HepG2 (cell line): Measurements from ENCODE around the gene ZNF865. TPM values are rescaled to one million over a fixed set of nuclear protein-coding genes. Genes with fewer than 3 reads are reported as not detected.
A peak's percentile ranks its signal among the peaks of the same experiment; 100 is the strongest.

Experiments used
- ATRX ChIP-seq: sonication (generic); formaldehyde crosslinking; IDR thresholded peaks from 2 replicates; pipeline ENCODE4 v1.4.0; 2020; ENCODE audit warnings: missing genetic modification reagents, borderline replicate concordance
- BCL6 ChIP-seq: IDR thresholded peaks from 2 replicates; pipeline ENCODE4 v1.6.1; 2016; ENCODE audit warnings: missing genetic modification reagents, missing compliant biosample characterization
- CENPT ChIP-seq: sonication (generic); formaldehyde crosslinking; IDR thresholded peaks from 2 replicates; pipeline ENCODE4 v1.8.0; 2022; ENCODE audit warnings: low read depth, mild to moderate bottlenecking, moderate library complexity, missing genetic modification reagents
- DNMT1 ChIP-seq: sonication (generic); formaldehyde crosslinking; IDR thresholded peaks from 2 replicates; pipeline ENCODE4 v1.5.1; 2020; ENCODE audit warnings: mild to moderate bottlenecking, missing genetic modification reagents
- FOXP4 ChIP-seq: sonication (generic); formaldehyde crosslinking; IDR thresholded peaks from 2 replicates; pipeline ENCODE4 v1.4.0; 2020; ENCODE audit warnings: missing genetic modification reagents
- HNF1B ChIP-seq: sonication (generic); formaldehyde crosslinking; IDR thresholded peaks from 2 replicates; pipeline ENCODE4 v1.5.1; 2020; ENCODE audit warnings: mild to moderate bottlenecking, moderate library complexity, missing genetic modification reagents
- MED13 ChIP-seq: sonication (generic); formaldehyde crosslinking; IDR thresholded peaks from 2 replicates; pipeline ENCODE4 v1.5.0; 2020; ENCODE audit warnings: missing genetic modification reagents
- NFIC ChIP-seq: IDR thresholded peaks from 2 replicates; pipeline ENCODE4 v1.6.1; 2012; ENCODE audit warnings: mild to moderate bottlenecking, low read length, inconsistent platforms
- RBAK ChIP-seq: sonication (generic); formaldehyde crosslinking; IDR thresholded peaks from 2 replicates; pipeline ENCODE4 v1.5.1; 2020; ENCODE audit warnings: mild to moderate bottlenecking, missing genetic modification reagents
- SOX6 ChIP-seq, 2 experiments: fragments of 450-650 bp in 1 of 2; sonication (generic) in 1 of 2; formaldehyde crosslinking in 1 of 2; IDR thresholded peaks; 2 replicates each; pipeline versions ENCODE4 v1.4.0 to v1.6.1; 2017 to 2020; ENCODE audit warnings: antibody characterized with exemption in 1 of 2, mild to moderate bottlenecking in 1 of 2, missing genetic modification reagents in 1 of 2
- SP4 ChIP-seq: sonication (generic); formaldehyde crosslinking; IDR thresholded peaks from 2 replicates; pipeline ENCODE4 v1.8.1; 2023; ENCODE audit warnings: mild to moderate bottlenecking, missing genetic modification reagents
- TFE3 ChIP-seq: IDR thresholded peaks from 2 replicates; pipeline ENCODE4 v1.6.1; 2016
- ZBTB49 ChIP-seq: sonication (generic); formaldehyde crosslinking; IDR thresholded peaks from 2 replicates; pipeline ENCODE4 v1.4.0; 2020; ENCODE audit warnings: missing genetic modification reagents, borderline replicate concordance
- ZFP62 ChIP-seq: sonication (generic); formaldehyde crosslinking; IDR thresholded peaks from 2 replicates; pipeline ENCODE4 v1.4.0; 2020; ENCODE audit warnings: missing genetic modification reagents
- ZMAT5 ChIP-seq: sonication (generic); formaldehyde crosslinking; IDR thresholded peaks from 2 replicates; pipeline ENCODE4 v1.5.0; 2020; ENCODE audit warnings: mild to moderate bottlenecking, low read depth, missing genetic modification reagents, borderline replicate concordance
- ZMYM2 ChIP-seq: sonication (generic); formaldehyde crosslinking; IDR thresholded peaks from 2 replicates; pipeline ENCODE4 v1.8.0; 2022; ENCODE audit warnings: mild to moderate bottlenecking, missing genetic modification reagents
- ZNF451 ChIP-seq: sonication (generic); formaldehyde crosslinking; IDR thresholded peaks from 2 replicates; pipeline ENCODE4 v1.5.0; 2020; ENCODE audit warnings: mild to moderate bottlenecking, missing genetic modification reagents
- ZNF644 ChIP-seq: IDR thresholded peaks from 2 replicates; pipeline ENCODE4 v1.6.1; 2016; ENCODE audit warnings: low read depth
- ZNF777 ChIP-seq: sonication (generic); formaldehyde crosslinking; IDR thresholded peaks from 2 replicates; pipeline ENCODE4 v1.4.0; 2020; ENCODE audit warnings: missing genetic modification reagents
- polyA plus RNA-seq, 8 experiments: library from polyadenylated mRNA; depleted of rRNA in 3 of 8; stranded (reverse) in 7 of 8; unstranded in 1 of 8; fragments of >200 nt; fragmentation: Illumina TruSeq in 4 of 8; extraction: Trizol in 4 of 8; gene quantifications; 2 replicates each; pipeline versions ENCODE4 v1.2.1 to v1.2.3, GENCODE V29; 2011 to 2016; ENCODE audit warnings: low read depth in 4 of 8, missing spikeins in 1 of 8, mixed read lengths in 1 of 8; ENCODE audit not compliant: insufficient read depth in 1 of 8
- total RNA-seq, 5 experiments: library from RNA; depleted of rRNA; stranded (reverse); fragments of >200 nt; fragmentation: Illumina TruSeq; extraction: Trizol; gene quantifications; 2 replicates each; pipeline ENCODE4 v1.2.3, GENCODE V29; 2016; ENCODE audit warnings: low read depth in 1 of 5

ZNF865 gene
- total and polyA plus RNA-seq, 2 of the 13 experiments (the other 11 are each of a cell fraction or from before 2014, with no cell fraction given) = 0.93 to 1.0 TPM

- TF ChIP-seq ZMAT5 (CRISPR knock-in tag) (no peak), BCL6 (CRISPR knock-in tag) (no peak), SP4 (CRISPR knock-in tag) (no peak), ZMYM2 (CRISPR knock-in tag) (no peak), ZNF451 (CRISPR knock-in tag) (no peak), CENPT (no peak), MED13 (CRISPR knock-in tag) (no peak), HNF1B (CRISPR knock-in tag) (peak; percentile 48; the same call in 1 of the 2 replicates), ZFP62 (CRISPR knock-in tag) (no peak), DNMT1 (CRISPR knock-in tag) (no peak), NFIC (no peak), TFE3 (no peak), ZNF644 (no peak), ZNF777 (CRISPR knock-in tag) (no peak), SOX6 (IDR thresholded peaks at IDR 0.05) (no peak), SOX6 (CRISPR knock-in tag; IDR thresholded peaks at IDR 0.05) (0 out of 2 replicates have a peak, but pooled peaks have one; percentile 19), ZBTB49 (no peak), RBAK (CRISPR knock-in tag) (no peak), FOXP4 (CRISPR knock-in tag) (no peak), ATRX (no peak)
These were observed 34.7 kb downstream of the ZNF865 start (continued) for GRCh38 chr19:55640043-55640576.
